ENCODE measurements around the gene UBR3.

UBR3 gene

GRCh38 chr2:169827272-169828140 is at the start of gene UBR3:
Gene UBR3 (plus strand): TSS chr2:169827454. CDS start chr2:169827508, 54 bp downstream.
- H3K4me3 ChIP-seq (ENCODE audit: low read length): peak within 1 kb of the TSS; percentile 77

GRCh38 chr2:169778446-169778845 is 48.8 kb upstream of the UBR3 start:
- Histone ChIP-seq H3K27me3 (ENCODE audit: insufficient read depth, low read length) (no peaks in the 10 kb centered on the region), H3K4me3 (ENCODE audit: low read length) (no peak overlapping the region), H3K27ac (ENCODE audit: low read length) (no peak overlapping the region), H3K9ac (ENCODE audit: low read depth, low read length) (no peak overlapping the region), H3K4me1 (ENCODE audit: insufficient read depth, low read length) (no peaks in the 10 kb centered on the region), H3K36me3 (ENCODE audit: insufficient read depth, low read depth, low read length) (no peaks in the 10 kb centered on the region), H3K9me3 (ENCODE audit: insufficient read depth, low read depth, low read length) (no peaks in the 10 kb centered on the region)

More at GRCh38 chr2:169827272-169828140, at the start of gene UBR3:
- Histone ChIP-seq H3K27ac (ENCODE audit: low read length) (no peak within 1 kb of the TSS), H3K27me3 (ENCODE audit: insufficient read depth, low read length) (no peaks in the 10 kb centered on the region; the same call in 1 of the 2 replicates), H3K9ac (ENCODE audit: low read depth, low read length) (peak within 1 kb of the TSS; percentile 56; the same call in 1 of the 2 replicates), H3K36me3 (ENCODE audit: insufficient read depth, low read depth, low read length) (no peaks in the 10 kb centered on the region), H3K4me1 (ENCODE audit: insufficient read depth, low read length) (peaks cover 14% of the 10 kb centered on the region), H3K9me3 (ENCODE audit: insufficient read depth, low read depth, low read length) (no peaks in the 10 kb centered on the region)

GRCh38 chr2:169781249-169782013 is 45.8 kb upstream of the UBR3 start:
- H3K27ac ChIP-seq (ENCODE audit: low read length): no peak overlapping the region
- no peak overlapping the region for H3K9ac ChIP-seq (ENCODE audit: low read depth, low read length)
- H3K4me3 ChIP-seq (ENCODE audit: low read length): no peak overlapping the region
- no peaks in the 10 kb centered on the region for H3K36me3 ChIP-seq (ENCODE audit: insufficient read depth, low read depth, low read length)
- no peaks in the 10 kb centered on the region for H3K9me3 ChIP-seq (ENCODE audit: insufficient read depth, low read depth, low read length)
- H3K27me3 ChIP-seq (ENCODE audit: insufficient read depth, low read length): no peaks in the 10 kb centered on the region
- no peaks in the 10 kb centered on the region for H3K4me1 ChIP-seq (ENCODE audit: insufficient read depth, low read length)

- Histone ChIP-seq H3K9me3 (ENCODE audit: insufficient read depth, low read depth, low read length) (no peaks in the 10 kb centered on the region), H3K27ac (ENCODE audit: low read length) (no peak overlapping the region), H3K4me1 (ENCODE audit: insufficient read depth, low read length) (no peaks in the 10 kb centered on the region), H3K4me3 (ENCODE audit: low read length) (no peak overlapping the region), H3K9ac (ENCODE audit: low read depth, low read length) (no peak overlapping the region), H3K36me3 (ENCODE audit: insufficient read depth, low read depth, low read length) (no peaks in the 10 kb centered on the region), H3K27me3 (ENCODE audit: insufficient read depth, low read length) (no peaks in the 10 kb centered on the region)
Measured at GRCh38 chr2:169782513-169782912, 44.7 kb upstream of the UBR3 start.

GRCh38 chr2:169790581-169790980 is 36.7 kb upstream of the UBR3 start:
- Histone ChIP-seq H3K9me3 (ENCODE audit: insufficient read depth, low read depth, low read length) (no peaks in the 10 kb centered on the region), H3K4me1 (ENCODE audit: insufficient read depth, low read length) (no peaks in the 10 kb centered on the region; the same call in 1 of the 2 replicates), H3K9ac (ENCODE audit: low read depth, low read length) (no peak overlapping the region), H3K4me3 (ENCODE audit: low read length) (no peak overlapping the region), H3K36me3 (ENCODE audit: insufficient read depth, low read depth, low read length) (no peaks in the 10 kb centered on the region), H3K27ac (ENCODE audit: low read length) (no peak overlapping the region), H3K27me3 (ENCODE audit: insufficient read depth, low read length) (no peaks in the 10 kb centered on the region)

GRCh38 chr2:169795181-169795580 is 32.1 kb upstream of the UBR3 start:
- Histone ChIP-seq H3K27ac (ENCODE audit: low read length) (no peak overlapping the region), H3K4me3 (ENCODE audit: low read length) (no peak overlapping the region), H3K27me3 (ENCODE audit: insufficient read depth, low read length) (no peaks in the 10 kb centered on the region), H3K9me3 (ENCODE audit: insufficient read depth, low read depth, low read length) (no peaks in the 10 kb centered on the region), H3K4me1 (ENCODE audit: insufficient read depth, low read length) (peaks cover 5% of the 10 kb centered on the region; the same call in 1 of the 2 replicates), H3K9ac (ENCODE audit: low read depth, low read length) (no peak overlapping the region), H3K36me3 (ENCODE audit: insufficient read depth, low read depth, low read length) (no peaks in the 10 kb centered on the region)

- Histone ChIP-seq H3K9ac (ENCODE audit: low read depth, low read length) (no peak overlapping the region), H3K27me3 (ENCODE audit: insufficient read depth, low read length) (no peaks in the 10 kb centered on the region), H3K9me3 (ENCODE audit: insufficient read depth, low read depth, low read length) (no peaks in the 10 kb centered on the region), H3K4me3 (ENCODE audit: low read length) (no peak overlapping the region), H3K27ac (ENCODE audit: low read length) (no peak overlapping the region), H3K4me1 (ENCODE audit: insufficient read depth, low read length) (peaks cover 5% of the 10 kb centered on the region; the same call in 1 of the 2 replicates), H3K36me3 (ENCODE audit: insufficient read depth, low read depth, low read length) (peaks cover 11% of the 10 kb centered on the region)
Measured at GRCh38 chr2:169796441-169796840, 30.8 kb upstream of the UBR3 start.

GRCh38 chr2:169797601-169798000 is 29.7 kb upstream of the UBR3 start:
- Histone ChIP-seq H3K27me3 (ENCODE audit: insufficient read depth, low read length) (no peaks in the 10 kb centered on the region), H3K4me3 (ENCODE audit: low read length) (no peak overlapping the region), H3K4me1 (ENCODE audit: insufficient read depth, low read length) (peaks cover 5% of the 10 kb centered on the region; the same call in 1 of the 2 replicates), H3K9ac (ENCODE audit: low read depth, low read length) (no peak overlapping the region), H3K9me3 (ENCODE audit: insufficient read depth, low read depth, low read length) (no peaks in the 10 kb centered on the region), H3K27ac (ENCODE audit: low read length) (no peak overlapping the region), H3K36me3 (ENCODE audit: insufficient read depth, low read depth, low read length) (peaks cover 23% of the 10 kb centered on the region)

GRCh38 chr2:169798397-169798717 is 28.9 kb upstream of the UBR3 start:
- peaks cover 29% of the 10 kb centered on the region for H3K36me3 ChIP-seq (ENCODE audit: insufficient read depth, low read depth, low read length)
- H3K27ac ChIP-seq (ENCODE audit: low read length): no peak overlapping the region
- peak overlapping the region; percentile 91; the same call in 1 of the 2 replicates for H3K9ac ChIP-seq (ENCODE audit: low read depth, low read length)

GRCh38 chr2:169798718-169799592 is 28.3 kb upstream of the UBR3 start, which contains the start of gene SSB:
Gene SSB (plus strand): TSS chr2:169798871. CDS start chr2:169800961, 2,090 bp downstream.
- Histone ChIP-seq H3K36me3 (ENCODE audit: insufficient read depth, low read depth, low read length) (peaks cover 35% of the 10 kb centered on the region), H3K9me3 (ENCODE audit: insufficient read depth, low read depth, low read length) (no peaks in the 10 kb centered on the region), H3K27me3 (ENCODE audit: insufficient read depth, low read length) (no peaks in the 10 kb centered on the region), H3K4me1 (ENCODE audit: insufficient read depth, low read length) (peaks cover 5% of the 10 kb centered on the region; the same call in 1 of the 2 replicates), H3K4me3 (ENCODE audit: low read length) (peak within 1 kb of the TSS; percentile 95), H3K9ac (ENCODE audit: low read depth, low read length) (peak within 1 kb of the TSS; percentile 91), H3K27ac (ENCODE audit: low read length) (peak within 1 kb of the TSS; percentile 28)

More at GRCh38 chr2:169798397-169798717, 28.9 kb upstream of the UBR3 start:
- no peaks in the 10 kb centered on the region for H3K27me3 ChIP-seq (ENCODE audit: insufficient read depth, low read length)
- H3K4me3 ChIP-seq (ENCODE audit: low read length): peak overlapping the region; percentile 95
- peaks cover 5% of the 10 kb centered on the region; the same call in 1 of the 2 replicates for H3K4me1 ChIP-seq (ENCODE audit: insufficient read depth, low read length)
- H3K9me3 ChIP-seq (ENCODE audit: insufficient read depth, low read depth, low read length): no peaks in the 10 kb centered on the region

GRCh38 chr2:169803480-169803879 is 23.8 kb upstream of the UBR3 start:
- Histone ChIP-seq H3K36me3 (ENCODE audit: insufficient read depth, low read depth, low read length) (peaks cover 74% of the 10 kb centered on the region), H3K9ac (ENCODE audit: low read depth, low read length) (no peak overlapping the region), H3K4me1 (ENCODE audit: insufficient read depth, low read length) (no peaks in the 10 kb centered on the region; the same call in 1 of the 2 replicates), H3K27me3 (ENCODE audit: insufficient read depth, low read length) (no peaks in the 10 kb centered on the region), H3K4me3 (ENCODE audit: low read length) (no peak overlapping the region), H3K27ac (ENCODE audit: low read length) (no peak overlapping the region), H3K9me3 (ENCODE audit: insufficient read depth, low read depth, low read length) (no peaks in the 10 kb centered on the region)

All from iPS-20b (cell line).